Measurements from ENCODE around the gene ADD1.
"Not testable (repeated sequence)": the region's sequence is repeated elsewhere in the genome, so short reads cannot be mapped to it uniquely, and the experiment has no call there.

DNA sequence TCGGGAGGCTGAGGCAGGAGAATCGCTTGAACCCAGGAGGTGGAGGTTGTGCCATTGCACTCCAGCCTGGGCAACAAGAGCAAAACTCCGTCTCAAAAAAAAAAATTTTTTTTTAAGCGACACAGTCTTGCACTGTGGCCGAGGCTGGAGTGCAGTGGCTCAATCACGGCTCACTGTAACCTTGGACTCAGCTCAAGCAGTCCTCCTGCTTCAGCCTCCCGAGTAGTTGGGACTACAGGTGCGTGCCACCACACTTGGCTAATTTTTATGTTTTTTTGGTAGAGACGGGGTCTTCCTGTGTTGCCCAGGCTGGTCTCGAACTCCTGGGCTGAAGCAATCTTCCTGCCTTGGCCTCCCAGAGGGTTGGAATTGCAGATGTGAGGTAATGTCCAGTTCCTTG is 94.8 kb downstream of the ADD1 start:
- not testable (repeated sequence) for TF ChIP-seq POLR2A (IDR thresholded peaks at IDR 0.05)
- TF ChIP-seq, protein P1, sequence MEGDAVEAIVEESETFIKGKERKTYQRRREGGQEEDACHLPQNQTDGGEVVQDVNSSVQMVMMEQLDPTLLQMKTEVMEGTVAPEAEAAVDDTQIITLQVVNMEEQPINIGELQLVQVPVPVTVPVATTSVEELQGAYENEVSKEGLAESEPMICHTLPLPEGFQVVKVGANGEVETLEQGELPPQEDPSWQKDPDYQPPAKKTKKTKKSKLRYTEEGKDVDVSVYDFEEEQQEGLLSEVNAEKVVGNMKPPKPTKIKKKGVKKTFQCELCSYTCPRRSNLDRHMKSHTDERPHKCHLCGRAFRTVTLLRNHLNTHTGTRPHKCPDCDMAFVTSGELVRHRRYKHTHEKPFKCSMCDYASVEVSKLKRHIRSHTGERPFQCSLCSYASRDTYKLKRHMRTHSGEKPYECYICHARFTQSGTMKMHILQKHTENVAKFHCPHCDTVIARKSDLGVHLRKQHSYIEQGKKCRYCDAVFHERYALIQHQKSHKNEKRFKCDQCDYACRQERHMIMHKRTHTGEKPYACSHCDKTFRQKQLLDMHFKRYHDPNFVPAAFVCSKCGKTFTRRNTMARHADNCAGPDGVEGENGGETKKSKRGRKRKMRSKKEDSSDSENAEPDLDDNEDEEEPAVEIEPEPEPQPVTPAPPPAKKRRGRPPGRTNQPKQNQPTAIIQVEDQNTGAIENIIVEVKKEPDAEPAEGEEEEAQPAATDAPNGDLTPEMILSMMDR (IDR thresholded peaks at IDR 0.05) = not testable (repeated sequence)

All from heart left ventricle (tissue), 13 donors.